Measurements from ENCODE around the gene PEX5.
"Not testable (repeated sequence)": the region's sequence is repeated elsewhere in the genome, so short reads cannot be mapped to it uniquely, and the experiment has no call there.

The PEX5 gene

DNA sequence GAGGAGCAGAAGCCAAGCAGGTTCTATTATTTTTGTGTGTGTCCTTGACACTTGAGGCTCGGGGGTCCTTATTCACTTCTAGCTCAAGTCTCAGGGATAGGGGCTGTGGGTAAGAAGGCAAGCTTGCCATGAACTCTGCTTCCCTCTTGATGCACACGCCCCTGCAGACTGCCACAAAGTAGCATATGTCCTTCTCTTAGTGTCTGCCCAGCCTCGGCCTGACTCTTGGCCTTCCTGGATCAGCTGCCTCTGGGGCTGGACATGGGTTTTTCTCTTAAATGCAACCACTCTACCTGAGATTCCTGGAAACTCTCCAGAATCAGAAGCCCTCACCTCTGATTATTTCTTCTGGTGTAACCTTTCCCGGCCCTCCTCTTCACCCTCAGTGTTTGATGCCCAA lies 28.2 kb upstream of the PEX5 start:
- no peak for DNase-seq

DNA sequence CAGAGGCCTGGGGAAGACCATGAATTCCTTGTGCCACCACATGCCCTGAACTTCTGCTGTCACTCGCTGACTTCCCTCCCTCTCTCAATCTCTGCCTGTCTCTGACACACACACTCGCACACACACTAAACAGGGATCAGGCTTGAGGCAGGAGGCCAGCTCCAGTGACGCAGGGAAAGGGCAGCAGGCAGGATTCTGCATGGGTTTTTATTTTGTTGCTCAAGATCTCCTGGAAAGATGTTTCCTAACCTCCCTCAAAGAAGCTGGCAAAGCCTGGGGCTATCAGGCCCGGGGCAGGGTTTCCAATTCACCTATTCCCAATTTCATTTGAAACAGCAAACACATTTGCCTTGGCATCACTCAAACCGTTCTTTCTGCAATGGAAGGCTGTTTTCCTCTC lies 27.7 kb upstream of the PEX5 start:
- no peak for DNase-seq

DNA sequence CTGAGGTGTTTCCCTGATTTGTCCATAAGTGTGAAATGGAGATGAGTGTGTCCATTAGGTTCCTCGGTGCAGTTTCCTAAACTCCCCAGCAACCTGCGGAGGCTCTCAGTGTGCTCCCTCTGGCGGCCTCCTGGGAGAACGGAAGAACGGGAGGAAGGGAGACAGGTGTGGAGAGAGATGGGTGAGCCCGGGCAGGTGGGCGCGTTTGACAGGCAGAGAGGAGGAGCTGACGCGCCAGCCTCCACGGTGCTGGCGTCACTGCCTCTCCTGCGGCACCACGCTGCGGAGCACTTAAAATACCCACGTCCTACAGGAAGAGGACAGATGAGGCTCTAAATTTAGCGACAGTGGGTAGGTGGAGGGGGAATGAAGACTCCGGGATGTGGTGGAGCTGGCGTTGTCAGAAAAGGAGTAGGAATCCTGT lies 26.8 kb upstream of the PEX5 start:
- peak; percentile 79 for DNase-seq

DNA sequence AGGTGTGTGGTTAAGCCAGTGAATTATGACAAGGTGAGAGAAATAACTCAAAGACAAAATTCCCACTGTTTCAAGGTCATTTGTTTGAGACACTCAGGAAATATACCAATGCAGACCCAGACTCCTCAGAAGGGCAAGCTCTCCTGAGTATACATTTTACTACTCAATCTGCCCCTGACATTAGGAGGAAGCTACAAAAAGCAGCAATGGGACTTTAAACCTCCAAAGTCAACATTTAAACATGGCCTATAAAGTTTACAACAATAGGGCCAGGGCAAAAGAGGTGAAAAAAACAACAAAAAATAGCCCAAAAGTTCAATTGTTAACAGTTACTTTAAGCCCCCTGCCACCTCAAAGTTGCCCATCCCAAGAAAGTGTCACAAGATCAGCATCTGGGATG lies 19.5 kb upstream of the PEX5 start:
- DNase-seq: no peak

DNA sequence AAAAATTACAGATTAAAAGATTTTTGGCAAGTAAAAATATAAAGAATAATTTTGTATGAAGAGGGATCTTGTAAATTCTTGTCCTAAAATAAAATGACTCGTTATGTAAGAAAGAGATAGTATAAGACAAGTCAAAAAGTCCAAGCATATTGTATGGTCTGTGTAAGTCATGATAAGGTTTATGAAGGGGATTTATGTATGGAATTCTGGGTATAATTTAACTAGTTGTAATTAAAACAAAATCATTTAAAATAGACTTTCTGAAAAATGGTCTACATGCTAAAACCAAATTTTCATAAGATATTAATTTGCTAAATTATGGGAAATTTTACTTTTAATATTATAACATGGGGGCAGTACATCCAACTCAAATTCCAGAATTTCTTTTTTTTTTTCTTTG lies 17.6 kb upstream of the PEX5 start:
- DNase-seq: no peak

DNA sequence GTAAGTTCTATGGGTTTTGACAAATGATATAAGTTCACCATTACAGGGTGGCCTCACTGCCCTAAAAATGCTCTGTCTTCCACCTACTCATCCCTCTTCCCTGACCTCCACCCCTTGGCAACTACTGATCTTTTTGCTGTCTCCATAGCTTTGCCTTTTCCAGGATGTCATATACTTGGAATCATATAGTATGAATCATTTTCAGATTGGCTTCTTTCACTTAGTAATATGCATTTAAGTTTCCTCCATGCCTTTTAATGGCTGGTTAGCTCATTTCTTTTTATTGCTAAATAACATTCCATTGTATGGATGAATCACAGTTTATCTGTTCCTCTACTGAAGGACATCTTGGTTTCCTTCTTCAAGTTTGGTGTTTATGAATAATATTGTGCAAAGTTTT lies 14.0 kb upstream of the PEX5 start:
- no peak for DNase-seq

DNA sequence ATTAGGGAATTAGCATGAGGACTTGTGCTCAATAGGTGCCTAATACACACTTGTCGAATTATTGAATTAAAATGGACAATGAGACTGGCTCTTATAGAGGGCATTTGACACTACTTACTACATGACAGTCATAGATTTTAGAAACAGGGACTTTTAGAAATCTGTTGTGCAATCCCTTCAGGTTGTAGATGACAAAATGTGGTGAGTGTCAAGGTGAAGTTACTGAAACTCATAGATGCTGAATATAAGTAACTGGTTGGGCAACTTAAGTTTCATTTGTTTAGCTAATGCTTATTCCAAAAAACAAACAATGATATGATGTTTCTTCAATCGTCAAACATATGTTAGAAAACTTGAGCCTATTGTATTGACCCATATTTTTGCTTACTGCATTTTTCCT lies 12.9 kb upstream of the PEX5 start:
- DNase-seq: no peak

DNA sequence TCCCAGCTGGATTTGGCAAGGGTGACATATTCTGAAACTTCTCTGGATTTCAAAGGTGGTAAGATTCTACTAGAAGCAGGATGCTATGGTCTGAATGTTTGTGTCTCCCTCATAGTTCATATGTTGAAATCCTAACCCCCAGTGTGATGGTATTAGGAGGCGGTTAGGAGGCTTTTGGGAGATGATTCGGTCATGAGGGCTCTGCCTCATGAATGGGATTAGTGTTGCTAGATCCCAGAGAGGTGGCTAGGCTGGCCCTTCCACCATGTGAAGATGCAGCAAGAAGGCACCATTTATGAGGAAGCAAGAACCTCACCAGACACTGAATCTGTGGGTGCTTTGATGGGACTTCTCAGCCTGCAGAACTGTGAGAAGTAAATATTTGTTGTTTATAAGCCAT lies 11.0 kb upstream of the PEX5 start:
- no peak for DNase-seq

DNA sequence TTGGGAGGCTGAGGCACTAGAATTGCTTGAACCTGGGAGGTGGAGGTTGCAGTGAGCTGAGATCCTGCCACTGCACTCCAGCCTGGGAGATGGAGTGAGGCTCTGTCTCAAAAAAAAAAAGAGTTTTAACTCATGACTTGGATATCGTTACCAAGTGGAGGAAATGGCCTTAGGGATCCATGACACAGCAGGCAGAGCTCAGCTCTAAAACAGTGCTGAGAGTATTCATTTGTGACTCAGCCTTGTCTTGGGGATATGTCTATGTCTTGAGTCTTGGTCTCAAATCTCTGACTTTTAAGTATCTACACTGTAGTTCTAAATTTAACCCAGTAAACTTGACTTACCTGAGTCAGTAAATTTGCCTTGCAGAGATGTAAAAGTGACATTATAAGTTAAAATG lies 8.8 kb upstream of the PEX5 start:
- DNase-seq: no peak

DNA sequence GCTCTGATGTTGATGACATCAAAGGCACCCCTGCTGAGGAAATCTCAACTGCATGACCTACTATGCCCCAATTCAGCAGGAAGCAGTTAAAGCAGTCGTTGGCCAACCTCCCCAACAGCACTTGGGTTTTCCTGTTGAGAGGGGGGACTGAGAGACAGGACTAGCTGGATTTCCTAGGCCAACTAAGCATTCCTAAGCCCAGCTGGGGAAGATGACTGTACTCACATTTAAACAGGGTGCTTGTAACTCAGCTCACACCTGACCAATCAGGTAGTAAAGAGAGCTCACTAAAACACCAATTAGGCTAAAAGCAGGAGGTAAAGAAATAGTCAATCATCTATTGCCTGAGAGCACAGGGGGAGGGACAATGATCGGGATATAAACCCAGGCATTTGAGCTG lies 3.4 kb upstream of the PEX5 start:
- not testable (repeated sequence) for DNase-seq

DNA sequence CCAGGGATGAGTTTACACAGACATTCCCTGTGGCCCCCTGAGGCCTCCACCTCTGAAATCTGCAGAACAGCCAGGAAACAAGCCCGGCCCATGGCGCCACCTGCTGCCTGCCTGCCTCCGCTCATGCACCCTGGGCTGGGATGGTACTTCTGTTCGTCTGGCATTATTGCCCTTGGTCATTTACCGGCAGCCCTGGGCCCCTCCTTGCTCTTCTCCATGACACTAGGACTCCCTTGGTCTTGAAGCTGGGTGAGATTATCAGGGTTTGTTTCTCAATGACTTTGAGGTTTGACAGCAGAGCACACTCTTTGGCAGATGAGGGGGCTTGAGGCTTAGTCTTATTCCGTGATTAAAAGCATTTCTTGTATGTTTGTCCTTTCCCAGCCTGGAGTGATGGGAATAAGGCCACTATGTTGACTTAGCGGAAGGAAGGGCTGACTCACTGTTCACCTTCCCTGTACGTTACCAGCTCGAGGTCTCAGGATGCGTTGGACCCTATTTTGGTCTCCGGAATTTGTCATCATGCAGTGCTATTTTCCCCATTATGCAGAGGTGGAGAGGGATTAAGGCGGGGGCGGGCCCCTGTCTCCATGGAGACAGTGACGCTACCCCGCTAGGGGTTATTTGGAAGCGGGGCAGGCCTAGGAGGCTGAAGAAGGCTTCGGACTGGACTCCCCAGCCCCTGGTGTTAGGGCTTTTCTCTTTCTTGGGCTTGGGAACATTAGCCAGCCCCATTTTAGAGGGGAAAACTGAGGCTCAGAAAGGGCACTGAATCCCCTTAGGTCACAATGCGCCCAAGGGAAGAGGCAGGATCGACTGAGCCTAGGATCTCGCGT lies 706 bp upstream of the PEX5 start:
- peak; percentile 63 for DNase-seq

DNA sequence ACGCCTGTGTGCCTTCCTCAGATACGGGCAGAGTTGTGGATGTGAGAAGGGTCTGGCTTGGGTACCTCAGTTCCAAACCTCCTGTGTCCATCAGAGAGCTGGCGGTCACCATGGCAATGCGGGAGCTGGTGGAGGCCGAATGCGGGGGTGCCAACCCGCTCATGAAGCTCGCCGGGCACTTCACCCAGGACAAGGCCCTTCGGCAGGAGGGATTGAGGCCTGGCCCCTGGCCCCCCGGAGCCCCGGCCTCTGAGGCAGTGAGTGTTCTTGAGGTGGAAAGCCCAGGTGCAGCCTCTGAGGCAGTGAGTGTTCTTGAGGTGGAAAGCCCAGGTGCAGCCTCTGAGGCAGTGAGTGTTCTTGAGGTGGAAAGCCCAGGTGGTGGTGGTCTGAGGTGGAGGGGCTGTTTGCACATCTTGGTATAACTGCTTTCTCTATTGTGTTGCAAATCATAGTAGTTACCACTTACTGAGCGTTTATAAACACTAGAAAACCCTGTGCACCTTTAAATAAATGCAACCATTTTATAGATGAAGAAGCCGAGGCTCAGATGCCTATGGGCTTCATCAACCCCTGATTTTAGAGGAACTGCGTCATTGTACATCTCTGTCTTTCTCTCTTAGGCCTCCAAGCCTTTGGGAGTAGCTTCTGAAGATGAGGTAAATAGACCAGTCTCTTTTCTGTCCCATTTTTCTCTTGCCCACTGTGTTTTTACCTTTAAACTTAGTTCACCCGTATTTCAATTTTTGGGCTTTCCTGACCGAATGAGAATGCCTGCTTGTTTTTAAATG lies 976 bp downstream of the PEX5 start:
- DNase-seq: peak; percentile 35

DNA sequence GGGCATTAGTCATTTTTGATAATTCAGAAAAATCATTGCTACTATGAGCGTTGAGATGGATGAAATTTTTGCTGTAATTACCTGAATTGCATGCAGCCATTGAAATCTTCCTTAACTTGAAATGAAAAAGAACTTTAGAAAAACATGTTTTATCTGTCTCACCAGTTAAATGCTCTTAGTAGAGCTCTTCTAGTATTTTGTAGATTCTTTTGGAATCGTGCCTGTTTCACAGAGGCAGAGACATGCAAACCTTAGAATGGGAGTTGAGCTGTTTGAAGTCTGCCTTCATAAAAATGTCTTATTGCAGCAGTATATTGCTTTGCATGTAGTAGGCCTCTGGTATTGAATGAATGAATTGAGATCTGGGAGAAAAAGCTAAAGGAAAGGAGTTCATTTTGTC lies 4.2 kb downstream of the PEX5 start:
- no peak for DNase-seq

DNA sequence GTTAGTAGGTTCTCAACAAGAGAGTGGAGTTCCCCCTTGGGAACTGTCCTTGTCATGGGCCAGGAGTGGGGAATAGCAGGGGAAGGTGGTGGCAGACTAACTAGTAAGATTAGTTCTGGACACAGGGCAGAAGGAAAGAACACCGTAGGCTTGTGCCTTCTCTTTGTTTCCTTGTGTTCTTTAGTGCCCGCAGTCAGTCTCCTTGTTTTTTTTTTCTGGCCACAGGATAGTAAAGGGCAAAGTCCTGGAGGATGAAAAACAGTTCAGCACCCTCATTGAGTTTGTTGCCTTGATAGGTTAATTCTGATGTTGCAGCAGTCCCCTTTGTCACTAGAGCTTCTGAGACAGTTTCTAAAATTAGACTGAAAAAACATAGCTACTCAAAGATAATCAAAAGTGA lies 8.4 kb downstream of the PEX5 start:
- no peak for DNase-seq

DNA sequence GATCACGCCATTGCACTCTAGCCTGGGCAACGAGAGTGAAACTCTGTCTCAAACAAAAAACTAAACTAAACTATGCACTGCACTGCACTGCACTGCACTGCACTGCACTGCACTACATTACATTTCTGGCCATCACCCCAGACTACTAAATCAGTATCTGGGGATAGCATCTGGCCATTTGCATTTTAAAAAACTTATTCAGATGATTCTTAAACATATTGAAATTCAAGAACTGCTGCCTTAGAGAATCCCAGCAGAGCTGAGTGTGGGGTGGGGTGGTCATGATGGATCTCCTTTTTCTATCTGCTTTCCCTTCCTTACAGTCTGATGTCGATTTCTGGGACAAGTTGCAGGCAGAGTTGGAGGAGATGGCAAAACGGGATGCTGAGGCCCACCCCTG lies 13.6 kb downstream of the PEX5 start:
- DNase-seq: no peak

DNA sequence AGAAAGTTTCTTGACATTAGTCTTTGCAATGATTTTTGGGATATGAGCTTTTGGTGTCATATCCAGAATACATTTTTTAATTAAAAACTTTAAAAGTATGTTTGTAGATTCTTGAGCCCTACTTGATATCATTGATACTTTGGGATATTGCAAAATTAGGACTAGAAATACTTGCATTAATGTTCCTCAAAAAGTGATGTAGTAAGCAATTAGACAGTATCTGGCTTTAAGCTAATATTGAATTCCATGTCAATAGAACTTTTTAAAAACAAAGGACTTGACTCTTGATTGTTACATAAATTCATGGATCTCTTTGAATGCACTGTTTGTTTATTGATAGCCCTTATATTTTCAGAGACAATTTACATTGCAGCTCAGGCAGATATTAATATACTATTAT lies 15.6 kb downstream of the PEX5 start:
- no peak for DNase-seq

DNA sequence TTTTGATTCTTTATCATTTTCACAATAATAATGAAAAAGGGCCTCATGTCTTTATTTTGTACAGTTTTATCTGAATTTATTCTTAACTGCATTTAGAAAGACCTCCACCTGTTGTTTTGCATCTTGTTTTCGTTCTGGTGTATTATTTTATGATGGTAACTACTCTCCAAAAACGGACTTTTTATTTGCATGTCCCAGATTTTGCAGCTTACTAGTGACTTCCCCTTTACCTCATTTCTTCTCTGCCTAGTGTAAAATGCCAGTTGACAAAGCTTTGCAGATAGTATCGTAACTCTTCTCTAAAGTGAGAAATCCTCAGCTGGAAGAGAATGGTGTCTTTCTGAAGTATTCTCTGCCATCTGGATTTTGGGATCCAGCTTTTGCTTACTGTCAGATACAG lies 17.2 kb downstream of the PEX5 start:
- no peak for DNase-seq

DNA sequence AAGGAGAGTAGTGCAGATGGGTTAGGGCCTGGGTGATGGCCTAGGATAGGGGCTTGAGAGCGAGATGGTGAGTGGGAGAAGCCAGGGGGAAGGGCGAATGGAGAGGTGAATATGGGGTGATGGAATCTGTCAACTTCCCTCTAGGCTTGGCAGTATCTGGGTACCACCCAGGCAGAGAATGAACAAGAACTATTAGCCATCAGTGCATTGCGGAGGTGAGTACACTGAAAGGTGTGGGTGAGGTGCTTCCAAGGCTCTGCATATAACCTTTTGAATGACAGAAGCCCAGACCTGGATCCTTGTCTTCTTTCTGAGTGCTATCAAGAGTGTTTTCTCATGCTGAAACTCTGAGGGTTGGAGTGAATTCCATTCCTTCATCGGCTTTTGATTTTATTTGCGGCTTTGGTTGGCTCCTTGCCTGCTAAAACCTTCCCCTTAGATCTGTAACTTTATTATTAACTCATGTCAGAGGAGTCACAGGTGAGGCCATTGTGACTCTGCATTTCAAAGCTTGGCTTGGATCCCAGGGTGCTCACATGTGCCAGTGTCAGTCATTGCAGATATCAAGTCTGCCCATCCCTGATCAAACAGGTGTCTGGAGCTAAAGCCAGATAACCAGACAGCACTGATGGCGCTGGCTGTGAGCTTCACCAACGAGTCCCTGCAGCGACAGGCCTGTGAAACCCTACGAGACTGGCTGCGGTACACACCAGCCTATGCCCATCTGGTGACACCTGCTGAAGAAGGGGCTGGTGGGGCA lies 18.6 kb downstream of the PEX5 start:
- DNase-seq: no peak

DNA sequence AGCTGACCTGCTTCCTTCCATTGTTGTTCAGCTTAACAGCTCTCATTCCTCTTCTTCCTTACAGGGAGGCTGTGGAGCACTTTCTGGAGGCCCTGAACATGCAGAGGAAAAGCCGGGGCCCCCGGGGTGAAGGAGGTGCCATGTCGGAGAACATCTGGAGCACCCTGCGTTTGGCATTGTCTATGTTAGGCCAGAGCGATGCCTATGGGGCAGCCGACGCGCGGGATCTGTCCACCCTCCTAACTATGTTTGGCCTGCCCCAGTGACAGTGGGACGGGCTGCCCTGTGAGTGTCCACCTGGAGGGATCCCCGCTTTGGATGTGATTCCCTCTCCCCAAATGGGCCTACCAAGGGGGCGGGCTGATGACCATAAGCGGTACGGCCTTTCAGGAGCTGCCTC lies 20.5 kb downstream of the PEX5 start:
- DNase-seq: no peak

DNA sequence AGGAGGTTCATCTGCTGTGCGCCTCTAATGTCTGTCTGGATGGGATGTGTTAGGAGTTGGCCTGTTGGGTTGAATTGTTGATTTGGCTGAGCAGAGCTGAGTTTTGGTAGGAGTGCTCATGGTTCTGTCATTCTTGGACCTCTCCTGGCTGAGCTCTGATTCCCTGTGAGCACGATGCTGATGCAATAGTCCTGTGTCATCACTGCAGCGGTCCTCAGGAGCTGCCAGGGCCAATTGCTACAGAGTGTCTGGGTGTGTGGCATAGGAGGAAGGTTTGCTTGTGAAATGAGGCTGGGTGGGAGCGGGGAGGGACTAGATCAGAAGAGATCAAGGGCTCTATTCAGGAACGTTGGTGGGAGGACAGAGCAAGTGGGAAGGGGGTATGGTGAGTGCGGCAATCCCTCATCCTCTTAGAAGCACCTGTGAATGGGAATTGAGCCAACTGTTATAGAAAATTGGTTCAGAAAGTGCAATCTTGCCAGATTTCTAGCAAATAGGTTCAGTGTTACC lies 21.2 kb downstream of the PEX5 start:
- no peak for DNase-seq

DNA sequence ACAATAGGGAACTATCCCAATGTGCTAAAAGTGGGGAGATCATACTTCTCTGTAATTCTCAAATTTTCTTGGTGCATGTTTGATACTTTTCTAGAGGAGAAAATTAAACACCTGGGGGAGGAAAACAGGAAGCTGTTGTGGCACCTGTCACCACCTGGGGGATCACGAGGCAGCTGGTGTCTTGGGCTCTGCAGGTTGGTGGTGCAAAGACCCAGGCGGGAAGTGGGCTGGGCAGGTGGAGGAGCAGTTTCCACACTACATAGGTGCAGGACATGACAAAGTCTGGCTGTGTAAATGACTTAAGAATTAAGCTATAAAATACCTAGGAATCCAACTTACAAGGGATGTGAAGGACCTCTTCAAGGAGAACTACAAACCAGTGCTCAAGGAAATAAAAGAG lies 23.2 kb downstream of the PEX5 start:
- no peak for DNase-seq

DNA sequence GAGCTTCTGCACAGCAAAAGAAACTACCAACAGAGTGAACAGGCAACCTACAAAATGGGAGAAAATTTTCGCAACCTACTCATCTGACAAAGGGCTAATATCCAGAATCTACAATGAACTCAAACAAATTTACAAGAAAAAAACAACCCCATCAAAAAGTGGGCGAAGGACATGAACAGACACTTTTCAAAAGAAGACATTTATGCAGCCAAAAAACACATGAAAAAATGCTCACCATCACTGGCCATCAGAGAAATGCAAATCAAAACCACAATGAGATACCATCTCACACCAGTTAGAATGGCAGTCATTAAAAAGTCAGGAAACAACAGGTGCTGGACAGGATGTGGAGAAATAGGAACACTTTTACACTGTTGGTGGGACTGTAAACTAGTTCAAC lies 24.3 kb downstream of the PEX5 start:
- DNase-seq: not testable (repeated sequence)

DNA sequence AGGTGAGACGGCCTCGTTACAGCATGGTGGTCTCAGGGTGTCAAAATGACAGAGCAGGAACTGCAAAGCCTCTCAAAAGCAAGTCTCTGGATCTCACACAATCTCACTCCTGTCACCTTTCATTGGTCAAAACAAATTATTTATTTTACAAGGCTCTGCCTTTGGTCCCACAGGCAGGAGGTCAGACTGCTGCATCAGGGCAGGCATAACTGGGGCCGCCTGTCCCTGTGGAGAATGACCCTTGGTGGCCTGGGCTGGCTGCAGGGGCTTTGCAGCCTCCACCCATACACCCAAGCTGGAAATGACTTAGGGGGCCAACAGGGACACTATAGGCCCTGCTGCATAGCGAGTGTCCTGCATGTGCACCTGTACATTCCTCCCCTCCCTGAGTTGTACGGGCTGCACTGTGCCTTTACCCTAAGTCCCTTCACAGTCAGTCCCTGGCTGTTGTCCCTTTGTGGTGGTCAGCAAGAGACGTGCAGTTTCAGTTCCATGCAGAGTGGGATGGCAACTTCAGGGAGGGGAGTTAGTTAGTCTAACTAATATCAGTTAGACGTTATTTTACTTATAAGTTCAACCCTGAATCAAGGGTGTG lies 28.1 kb downstream of the PEX5 start:
- DNase-seq: no peak

All from DMS79 treated with DMSO at 0.1 percent for 48 hours (cell line).